ENCODE results near the gene NOTUM. TPM values are rescaled to one million over a fixed set of nuclear protein-coding genes. Genes with fewer than 3 reads are reported as not detected.

Gene NOTUM
- total RNA-seq, 2 experiments from 2014 or later = 0.41 to 0.49 TPM

DNA sequence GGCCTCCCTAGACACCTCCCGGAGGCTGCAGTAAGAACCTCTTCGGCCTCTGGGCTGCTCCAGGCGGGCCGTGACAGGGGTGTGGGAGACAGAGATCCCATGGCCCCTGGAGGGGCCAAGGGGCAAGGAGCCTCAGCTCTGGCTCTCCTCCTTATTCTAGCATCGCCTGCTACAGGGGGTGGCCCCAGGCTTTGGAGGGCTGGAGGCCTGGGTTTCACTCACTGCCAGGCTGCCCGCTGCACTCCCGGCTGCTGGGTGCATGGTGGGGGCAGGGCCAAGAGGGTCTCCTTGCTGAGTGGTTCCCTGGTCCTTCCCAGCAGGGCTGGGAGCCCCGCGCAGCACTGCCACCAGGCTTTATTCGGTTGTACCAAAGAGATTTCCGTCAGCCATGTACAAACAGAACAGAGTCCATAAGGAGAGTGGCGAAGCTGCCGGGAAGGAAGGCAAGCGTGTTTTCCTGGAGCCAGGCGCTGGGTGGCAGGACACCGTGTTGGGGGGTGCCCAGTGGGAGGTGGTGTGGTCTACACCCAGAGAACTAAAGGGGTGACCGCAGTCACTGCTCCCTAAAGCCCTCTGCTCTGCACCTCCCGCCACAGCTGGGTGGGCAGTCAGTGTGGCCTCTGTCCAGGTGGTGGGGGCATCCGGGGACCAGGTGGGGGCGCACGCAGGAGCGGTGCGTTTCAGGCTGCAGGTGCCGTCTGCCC is 56.9 kb downstream of the NOTUM start:
- Mint-ChIP-seq H3K4me1 (ENCODE audit: low read depth) (peaks cover 2% of the 10 kb centered on the region), H3K27ac (no peak overlapping the region), H3K4me3 (no peak overlapping the region), H3K9me3 (no peaks in the 10 kb centered on the region), H3K36me3 (ENCODE audit: low read depth) (peaks cover 6% of the 10 kb centered on the region), H3K27me3 (peaks cover 6% of the 10 kb centered on the region)
- POLR2A ChIA-PET = interaction anchor here (0.8 to 3.5 kb wide), 2 partner anchors 12 to 62 kb away, joined by 3 to 14 read pairs; partner anchors contain the start of genes ALYREF and ANAPC11
- intact Hi-C loops (cut with micrococcal nuclease) = no loop called here
- CTCF ChIA-PET = no interaction called here
- DNase-seq (no peak), ATAC-seq (no peak)
- TF ChIP-seq, protein P1, sequence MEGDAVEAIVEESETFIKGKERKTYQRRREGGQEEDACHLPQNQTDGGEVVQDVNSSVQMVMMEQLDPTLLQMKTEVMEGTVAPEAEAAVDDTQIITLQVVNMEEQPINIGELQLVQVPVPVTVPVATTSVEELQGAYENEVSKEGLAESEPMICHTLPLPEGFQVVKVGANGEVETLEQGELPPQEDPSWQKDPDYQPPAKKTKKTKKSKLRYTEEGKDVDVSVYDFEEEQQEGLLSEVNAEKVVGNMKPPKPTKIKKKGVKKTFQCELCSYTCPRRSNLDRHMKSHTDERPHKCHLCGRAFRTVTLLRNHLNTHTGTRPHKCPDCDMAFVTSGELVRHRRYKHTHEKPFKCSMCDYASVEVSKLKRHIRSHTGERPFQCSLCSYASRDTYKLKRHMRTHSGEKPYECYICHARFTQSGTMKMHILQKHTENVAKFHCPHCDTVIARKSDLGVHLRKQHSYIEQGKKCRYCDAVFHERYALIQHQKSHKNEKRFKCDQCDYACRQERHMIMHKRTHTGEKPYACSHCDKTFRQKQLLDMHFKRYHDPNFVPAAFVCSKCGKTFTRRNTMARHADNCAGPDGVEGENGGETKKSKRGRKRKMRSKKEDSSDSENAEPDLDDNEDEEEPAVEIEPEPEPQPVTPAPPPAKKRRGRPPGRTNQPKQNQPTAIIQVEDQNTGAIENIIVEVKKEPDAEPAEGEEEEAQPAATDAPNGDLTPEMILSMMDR (IDR thresholded peaks at IDR 0.05) = no peak

DNA sequence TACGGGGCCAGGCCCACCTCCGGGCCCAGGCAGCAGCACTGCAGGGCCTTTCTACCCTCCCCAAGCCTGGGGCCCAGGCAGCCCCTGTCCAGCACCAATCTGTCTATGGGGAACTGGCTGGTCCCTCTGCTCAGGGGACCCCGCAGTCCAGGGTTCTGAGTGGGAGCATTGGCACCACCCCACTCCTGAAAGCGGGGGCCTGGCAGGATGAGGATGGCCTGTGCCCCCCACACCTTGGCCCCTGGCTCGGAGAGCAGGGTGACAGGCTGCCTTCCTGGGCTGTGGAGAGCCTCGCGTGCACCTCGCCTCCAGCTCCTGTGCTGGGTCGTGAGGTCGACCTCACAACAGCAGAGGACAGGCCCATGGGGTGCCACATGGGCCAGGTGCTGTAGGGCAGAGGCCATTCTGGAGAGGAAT is 57.6 kb downstream of the NOTUM start:
- POLR2A ChIA-PET = interaction anchor here (0.8 to 3.5 kb wide), 3 partner anchors 11 to 61 kb away, joined by 3 to 14 read pairs (median 4); partner anchors contain the start of genes ALYREF and ANAPC11
- CTCF ChIA-PET = no interaction called here
- TF ChIP-seq, protein P1 (IDR thresholded peaks at IDR 0.05) = no peak
- H3K27ac Mint-ChIP-seq = no peak overlapping the region
- ATAC-seq (no peak), DNase-seq (no peak)
- intact Hi-C loops (cut with micrococcal nuclease) = no loop called here
- H3K36me3 Mint-ChIP-seq (ENCODE audit: low read depth) = peaks cover 6% of the 10 kb centered on the region
- H3K4me1 Mint-ChIP-seq (ENCODE audit: low read depth) = peaks cover 2% of the 10 kb centered on the region
- H3K9me3 Mint-ChIP-seq = no peaks in the 10 kb centered on the region
- peaks cover 6% of the 10 kb centered on the region for H3K27me3 Mint-ChIP-seq
- no peak overlapping the region for H3K4me3 Mint-ChIP-seq

DNA sequence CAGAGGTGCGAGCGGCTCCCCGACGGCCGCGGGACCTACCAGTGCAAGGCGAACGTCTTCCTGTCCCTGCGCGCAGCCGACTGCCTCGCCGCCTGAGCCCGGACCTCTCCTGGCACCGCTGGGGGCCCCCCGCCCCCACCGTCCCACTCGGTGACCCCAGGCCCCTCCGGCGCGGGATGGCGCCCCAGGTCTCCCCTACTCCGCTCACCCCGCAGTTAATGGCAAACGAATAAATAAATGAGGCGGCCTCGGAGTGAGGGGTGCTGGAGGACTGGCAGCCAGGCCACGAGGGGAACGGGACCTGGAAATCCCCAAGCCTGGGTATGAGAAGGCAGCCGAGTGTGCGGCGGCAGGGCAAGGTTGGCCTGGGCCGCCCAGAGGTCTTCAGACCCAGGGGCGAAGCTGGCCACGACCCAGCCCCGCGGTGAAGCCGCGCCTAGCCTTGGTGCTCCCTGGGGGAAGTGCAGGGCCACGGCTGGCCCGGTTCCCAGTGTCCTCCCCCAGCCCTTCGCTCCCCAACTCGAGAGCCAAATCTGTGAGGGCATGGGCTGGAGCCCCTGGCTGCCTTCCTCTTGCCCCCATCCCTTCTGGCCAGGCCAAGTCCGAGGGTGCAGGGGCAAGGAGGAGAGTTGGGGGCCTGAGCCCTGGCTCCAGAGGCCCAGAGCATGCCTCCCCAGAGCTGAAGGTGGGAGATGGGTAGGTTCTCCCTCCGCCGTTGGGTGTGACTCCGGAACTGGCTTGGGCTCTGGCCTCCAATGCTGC is 58.2 kb downstream of the NOTUM start:
- no peak overlapping the region for H3K4me3 Mint-ChIP-seq
- ChIA-PET CTCF (no interaction called here), POLR2A (interaction anchor here (0.8 to 3.5 kb wide), 3 partner anchors 11 to 60 kb away, joined by 3 to 14 read pairs (median 4); partner anchors contain the start of genes ALYREF and ANAPC11)
- no peak for DNase-seq
- peaks cover 8% of the 10 kb centered on the region for H3K36me3 Mint-ChIP-seq (ENCODE audit: low read depth)
- intact Hi-C loops (cut with micrococcal nuclease) = no loop called here
- peaks cover 2% of the 10 kb centered on the region for H3K4me1 Mint-ChIP-seq (ENCODE audit: low read depth)
- TF ChIP-seq, protein P1 (IDR thresholded peaks at IDR 0.05) = no peak
- H3K27ac Mint-ChIP-seq = no peak overlapping the region
- no peaks in the 10 kb centered on the region for H3K9me3 Mint-ChIP-seq
- ATAC-seq = peak; percentile 34
- peaks cover 6% of the 10 kb centered on the region for H3K27me3 Mint-ChIP-seq

Other genes with a start within 250 kb of the NOTUM start
- 10 to 100 TPM; 29.4 to 30.5 TPM for gene SLC25A10, start 248.9 kb downstream of the NOTUM start, total RNA-seq
- not detected for gene GCGR, start 157.0 kb downstream of the NOTUM start, total RNA-seq
- 10 to 100 TPM; 55.1 to 56.5 TPM for gene MCRIP1, start 127.9 kb downstream of the NOTUM start, total RNA-seq
- gene PPP1R27, start 126.1 kb downstream of the NOTUM start, total RNA-seq = not detected
- 100 to 1,000 TPM; 408 to 434 TPM for gene P4HB, start 100.7 kb downstream of the NOTUM start, total RNA-seq
- 100 to 1,000 TPM; 450 to 470 TPM for gene ARHGDIA, start 89.8 kb downstream of the NOTUM start, total RNA-seq
- gene ALYREF, start 69.6 kb downstream of the NOTUM start, total RNA-seq = 100 to 1,000 TPM; 241 TPM
- 100 to 1,000 TPM; 122 to 130 TPM for gene ANAPC11, start 69.5 kb downstream of the NOTUM start, total RNA-seq
- gene NPB, start 58.9 kb downstream of the NOTUM start, total RNA-seq = under 1 TPM in 1 of 2 experiments, not detected in 1; 0.18 TPM
- gene PCYT2, start 49.8 kb downstream of the NOTUM start, total RNA-seq = 10 to 100 TPM; 20.5 to 22.6 TPM
- 10 to 100 TPM; 28.1 to 32.0 TPM for gene SIRT7, start 43.0 kb downstream of the NOTUM start, total RNA-seq
- 10 to 100 TPM; 12.4 to 14.1 TPM for gene MAFG, start 33.5 kb downstream of the NOTUM start, total RNA-seq
- gene PYCR1, start 23.9 kb downstream of the NOTUM start, total RNA-seq = 100 to 1,000 TPM; 140 to 141 TPM
- not detected for gene MYADML2, start 14.0 kb downstream of the NOTUM start, total RNA-seq
- 10 to 100 TPM; 18.7 to 24.5 TPM for gene ASPSCR1, start 16.4 kb upstream of the NOTUM start, total RNA-seq
- 10 to 100 TPM; 88.7 to 98.1 TPM for gene CENPX, start 61.7 kb upstream of the NOTUM start, total RNA-seq
- 10 to 100 TPM; 12.9 TPM for gene LRRC45, start 62.1 kb upstream of the NOTUM start, total RNA-seq
- gene RAC3, start 70.5 kb upstream of the NOTUM start, total RNA-seq = 1 to 10 TPM; 5.5 to 5.8 TPM
- 100 to 1,000 TPM in 1 of 2 experiments, 10 to 100 TPM in 1; 99.2 to 101 TPM for gene DCXR, start 76.5 kb upstream of the NOTUM start, total RNA-seq
- 10 to 100 TPM; 14.2 to 15.3 TPM for gene RFNG, start 90.6 kb upstream of the NOTUM start, total RNA-seq
- gene GPS1, start 90.7 kb upstream of the NOTUM start, total RNA-seq = 10 to 100 TPM; 82.7 to 88.6 TPM
- 100 to 1,000 TPM; 139 to 140 TPM for gene DUS1L, start 104.6 kb upstream of the NOTUM start, total RNA-seq
- 100 to 1,000 TPM; 250 to 260 TPM for gene FASN, start 137.0 kb upstream of the NOTUM start, total RNA-seq

Data from activated CD8-positive, alpha-beta T cell treated with anti-CD3 and anti-CD28 coated beads for 36 hours (primary cell).